ENCODE measurements around the gene GLI3.

GRCh38 chr7:42198974-42199668, 37.9 kb downstream of the GLI3 start:
- TF ChIP-seq EZH2 (IDR thresholded peaks at IDR 0.05; ENCODE audit: low read depth) (no peak), CTCF (conservative IDR thresholded peaks at IDR 0.05) (no peak)
